ENCODE results near the gene NMBR. TPM values are rescaled to one million over a fixed set of nuclear protein-coding genes. Genes with fewer than 3 reads are reported as not detected.
"Not testable (repeated sequence)": the region's sequence is repeated elsewhere in the genome, so short reads cannot be mapped to it uniquely, and the experiment has no call there.

NMBR gene
- total RNA-seq, 1 experiment from 2014 or later = not detected

DNA sequence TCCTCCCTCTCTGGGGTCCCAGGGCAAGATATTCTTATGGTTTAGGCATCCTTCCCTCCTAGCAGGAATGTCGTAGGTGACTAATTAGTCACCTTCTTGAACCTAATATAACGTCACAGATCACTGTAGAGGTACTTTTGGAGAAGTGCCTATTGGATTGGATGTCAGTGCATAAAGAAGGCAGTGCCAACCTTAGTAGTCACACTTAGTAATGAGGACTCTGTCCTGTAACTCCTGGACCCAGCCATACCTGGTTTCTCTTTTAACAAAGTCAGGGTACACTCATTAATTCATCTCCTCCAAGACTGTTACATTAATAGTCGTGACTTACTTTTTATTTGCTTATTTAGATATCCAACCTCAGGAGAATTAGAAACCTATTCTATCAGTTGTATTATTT is 20.1 kb upstream of the NMBR start:
- no peaks in the 10 kb centered on the region for H3K9me3 ChIP-seq (ENCODE audit: low read length)
- no peak overlapping the region for H3K27ac ChIP-seq (ENCODE audit: low read length)
- no peak overlapping the region for H3K4me3 ChIP-seq (ENCODE audit: low read length)
- H3K36me3 ChIP-seq (ENCODE audit: insufficient read depth, low read length) = peaks cover 48% of the 10 kb centered on the region
- no peak overlapping the region for H3K4me2 ChIP-seq (ENCODE audit: low read depth, low read length, poor library complexity, severe bottlenecking)
- H3K79me2 ChIP-seq (ENCODE audit: low read length) = peaks cover 74% of the 10 kb centered on the region
- H4K20me1 ChIP-seq (ENCODE audit: insufficient read depth, low read depth, low read length) = peaks cover 16% of the 10 kb centered on the region
- H3K4me1 ChIP-seq (ENCODE audit: low read length) = no peaks in the 10 kb centered on the region
- DNase-seq = no peak
- no peaks in the 10 kb centered on the region for H3K27me3 ChIP-seq (ENCODE audit: low read length)
- H3K9me2 ChIP-seq (replicated peaks; ENCODE audit: insufficient read depth, low read length) = no peaks in the 10 kb centered on the region
- H3K9ac ChIP-seq (ENCODE audit: low read length) = no peak overlapping the region
- H2AFZ ChIP-seq (ENCODE audit: low read length) = no peak overlapping the region

- H4K20me1 ChIP-seq (ENCODE audit: insufficient read depth, low read depth, low read length) = peaks cover 16% of the 10 kb centered on the region
- H3K4me3 ChIP-seq (ENCODE audit: low read length) = no peak overlapping the region
- peaks cover 36% of the 10 kb centered on the region; the same call in 1 of the 2 replicates for H3K36me3 ChIP-seq (ENCODE audit: insufficient read depth, low read length)
- H3K9me2 ChIP-seq (replicated peaks; ENCODE audit: insufficient read depth, low read length) = no peaks in the 10 kb centered on the region
- H3K27me3 ChIP-seq (ENCODE audit: low read length) = no peaks in the 10 kb centered on the region
- no peak overlapping the region for H3K4me2 ChIP-seq (ENCODE audit: low read depth, low read length, poor library complexity, severe bottlenecking)
- DNase-seq = no peak
- H3K27ac ChIP-seq (ENCODE audit: low read length) = no peak overlapping the region
- H3K79me2 ChIP-seq (ENCODE audit: low read length) = peaks cover 86% of the 10 kb centered on the region
- no peaks in the 10 kb centered on the region for H3K4me1 ChIP-seq (ENCODE audit: low read length)
- H3K9ac ChIP-seq (ENCODE audit: low read length) = no peak overlapping the region
- no peaks in the 10 kb centered on the region for H3K9me3 ChIP-seq (ENCODE audit: low read length)
- H2AFZ ChIP-seq (ENCODE audit: low read length) = no peak overlapping the region
Measured at GRCh38 chr6:142165227-142165626, 18.3 kb upstream of the NMBR start.

- Histone ChIP-seq H3K9me3 (ENCODE audit: low read length) (no peaks in the 10 kb centered on the region), H3K27ac (ENCODE audit: low read length) (no peak overlapping the region), H3K79me2 (ENCODE audit: low read length) (peaks cover 97% of the 10 kb centered on the region), H4K20me1 (ENCODE audit: insufficient read depth, low read depth, low read length) (peaks cover 16% of the 10 kb centered on the region), H3K36me3 (ENCODE audit: insufficient read depth, low read length) (peaks cover 16% of the 10 kb centered on the region; the same call in 1 of the 2 replicates), H2AFZ (ENCODE audit: low read length) (no peak overlapping the region), H3K9me2 (replicated peaks; ENCODE audit: insufficient read depth, low read length) (no peaks in the 10 kb centered on the region), H3K4me3 (ENCODE audit: low read length) (no peak overlapping the region), H3K9ac (ENCODE audit: low read length) (no peak overlapping the region), H3K4me2 (ENCODE audit: low read depth, low read length, poor library complexity, severe bottlenecking) (no peak overlapping the region), H3K27me3 (ENCODE audit: low read length) (no peaks in the 10 kb centered on the region), H3K4me1 (ENCODE audit: low read length) (no peaks in the 10 kb centered on the region)
- DNase-seq = no peak
Measured at GRCh38 chr6:142162780-142163179, 15.9 kb upstream of the NMBR start.

DNA sequence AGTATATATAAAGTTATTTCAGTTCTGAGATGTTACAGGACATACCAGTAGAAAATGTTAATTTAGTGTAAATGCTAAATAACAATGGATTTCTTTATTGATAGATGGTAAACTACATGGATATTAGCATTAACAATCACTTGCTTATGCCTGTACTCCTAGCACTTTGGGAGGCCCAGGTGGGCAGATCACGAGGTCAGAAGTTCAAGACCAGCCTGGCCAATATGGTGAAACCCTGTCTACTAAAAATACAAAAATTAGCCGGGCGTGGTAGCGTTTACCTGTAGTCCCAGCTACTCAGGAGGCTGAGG is 9.8 kb upstream of the NMBR start:
- DNase-seq; H3K9me3 ChIP-seq (ENCODE audit: low read length); H3K36me3 ChIP-seq (ENCODE audit: insufficient read depth, low read length); H3K9me2 ChIP-seq (replicated peaks; ENCODE audit: insufficient read depth, low read length); H3K4me3 ChIP-seq (ENCODE audit: low read length); H3K27me3 ChIP-seq (ENCODE audit: low read length); H4K20me1 ChIP-seq (ENCODE audit: insufficient read depth, low read depth, low read length); H3K27ac ChIP-seq (ENCODE audit: low read length); H3K4me2 ChIP-seq (ENCODE audit: low read depth, low read length, poor library complexity, severe bottlenecking); H3K9ac ChIP-seq (ENCODE audit: low read length); H2AFZ ChIP-seq (ENCODE audit: low read length): not testable (repeated sequence)
- peaks cover 97% of the 10 kb centered on the region for H3K79me2 ChIP-seq (ENCODE audit: low read length)
- H3K4me1 ChIP-seq (ENCODE audit: low read length) = peaks cover 38% of the 10 kb centered on the region

DNA sequence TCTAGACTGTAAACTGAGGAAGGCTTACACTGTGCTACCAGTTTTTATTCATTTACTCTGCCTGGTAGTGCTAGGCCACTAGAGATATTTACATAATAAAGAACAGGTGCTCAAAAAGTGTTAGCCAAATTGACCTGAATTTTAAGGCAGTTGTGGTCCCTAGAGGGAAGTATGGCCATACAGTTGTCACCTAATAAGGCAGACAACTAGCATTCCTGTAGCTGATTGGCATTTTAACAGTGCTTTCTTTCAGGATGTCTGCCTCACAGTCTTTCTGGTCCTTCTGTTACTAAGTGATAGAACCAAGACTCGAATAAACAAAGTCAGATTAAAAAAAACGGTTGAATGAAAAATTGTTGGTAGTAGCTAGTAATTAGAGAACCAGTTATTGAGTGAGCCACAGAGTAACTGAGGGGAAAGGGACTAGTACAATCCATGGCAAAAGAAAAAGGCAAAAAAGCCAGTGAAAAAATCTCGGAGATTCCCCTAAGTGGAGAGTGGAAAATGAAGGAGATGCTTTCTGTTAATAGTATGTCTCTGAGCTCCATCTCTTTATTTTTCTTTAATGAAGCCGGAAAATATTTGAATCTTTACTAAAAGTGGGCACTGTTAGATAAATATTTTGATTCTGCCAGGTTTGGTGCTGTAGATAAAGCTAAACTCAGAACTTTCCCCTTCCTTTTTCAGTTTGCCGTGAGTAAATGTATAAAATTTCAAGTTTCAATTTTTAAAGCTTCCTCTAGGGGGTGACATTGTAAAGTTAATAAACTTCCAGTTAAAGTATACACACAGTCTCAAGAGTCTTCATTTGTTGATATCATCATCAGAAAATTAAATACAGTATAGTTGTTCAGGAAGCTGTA is 9.2 kb upstream of the NMBR start:
- peak overlapping the region; percentile 23 for H3K9ac ChIP-seq (ENCODE audit: low read length)

GRCh38 chr6:142155091-142155490 is 8.2 kb upstream of the NMBR start:
- Histone ChIP-seq H4K20me1 (ENCODE audit: insufficient read depth, low read depth, low read length) (peaks cover 3% of the 10 kb centered on the region; the same call in 1 of the 2 replicates), H3K9ac (ENCODE audit: low read length) (0 out of 2 replicates have a peak overlapping the region, but pooled peaks have one; percentile 13)

More for the DNA sequence above, 9.2 kb upstream of the NMBR start:
- H3K27ac ChIP-seq (ENCODE audit: low read length) = peak overlapping the region; percentile 82
- no peak overlapping the region for H2AFZ ChIP-seq (ENCODE audit: low read length)
- H3K4me1 ChIP-seq (ENCODE audit: low read length) = peaks cover 38% of the 10 kb centered on the region
- H3K4me3 ChIP-seq (ENCODE audit: low read length) = peak overlapping the region; percentile 44
- peak; percentile 77 for DNase-seq
- H3K27me3 ChIP-seq (ENCODE audit: low read length) = no peaks in the 10 kb centered on the region
- no peaks in the 10 kb centered on the region for H3K9me2 ChIP-seq (replicated peaks; ENCODE audit: insufficient read depth, low read length)
- H3K9me3 ChIP-seq (ENCODE audit: low read length) = no peaks in the 10 kb centered on the region
- peaks cover 3% of the 10 kb centered on the region; the same call in 1 of the 2 replicates for H4K20me1 ChIP-seq (ENCODE audit: insufficient read depth, low read depth, low read length)
- peak overlapping the region; percentile 60 for H3K4me2 ChIP-seq (ENCODE audit: low read depth, low read length, poor library complexity, severe bottlenecking)
- H3K79me2 ChIP-seq (ENCODE audit: low read length) = peaks cover 97% of the 10 kb centered on the region
- 0 out of 2 replicates have a peak, but pooled peaks cover 3% of the 10 kb centered on the region for H3K36me3 ChIP-seq (ENCODE audit: insufficient read depth, low read length)

GRCh38 chr6:142154336-142154735 is 7.4 kb upstream of the NMBR start:
- no peaks in the 10 kb centered on the region for H3K27me3 ChIP-seq (ENCODE audit: low read length)
- no peaks in the 10 kb centered on the region for H3K9me3 ChIP-seq (ENCODE audit: low read length)
- H4K20me1 ChIP-seq (ENCODE audit: insufficient read depth, low read depth, low read length) = peaks cover 3% of the 10 kb centered on the region; the same call in 1 of the 2 replicates
- peaks cover 98% of the 10 kb centered on the region for H3K79me2 ChIP-seq (ENCODE audit: low read length)
- H3K4me2 ChIP-seq (ENCODE audit: low read depth, low read length, poor library complexity, severe bottlenecking) = peak overlapping the region; percentile 60
- H3K4me3 ChIP-seq (ENCODE audit: low read length) = no peak overlapping the region
- H3K27ac ChIP-seq (ENCODE audit: low read length) = peak overlapping the region; percentile 82
- H2AFZ ChIP-seq (ENCODE audit: low read length) = no peak overlapping the region
- no peaks in the 10 kb centered on the region for H3K9me2 ChIP-seq (replicated peaks; ENCODE audit: insufficient read depth, low read length)
- H3K4me1 ChIP-seq (ENCODE audit: low read length) = peaks cover 43% of the 10 kb centered on the region
- no peak for DNase-seq
- H3K9ac ChIP-seq (ENCODE audit: low read length) = no peak overlapping the region
- H3K36me3 ChIP-seq (ENCODE audit: insufficient read depth, low read length) = peaks cover 13% of the 10 kb centered on the region

More at GRCh38 chr6:142155091-142155490, 8.2 kb upstream of the NMBR start:
- H3K9me3 ChIP-seq (ENCODE audit: low read length) = no peaks in the 10 kb centered on the region
- H3K36me3 ChIP-seq (ENCODE audit: insufficient read depth, low read length) = peaks cover 7% of the 10 kb centered on the region
- H2AFZ ChIP-seq (ENCODE audit: low read length) = no peak overlapping the region
- peak overlapping the region; percentile 82 for H3K27ac ChIP-seq (ENCODE audit: low read length)
- no peaks in the 10 kb centered on the region for H3K9me2 ChIP-seq (replicated peaks; ENCODE audit: insufficient read depth, low read length)
- H3K27me3 ChIP-seq (ENCODE audit: low read length) = no peaks in the 10 kb centered on the region
- H3K4me3 ChIP-seq (ENCODE audit: low read length) = 0 out of 2 replicates have a peak overlapping the region, but pooled peaks have one; percentile 44
- no peak for DNase-seq
- peak overlapping the region; percentile 60 for H3K4me2 ChIP-seq (ENCODE audit: low read depth, low read length, poor library complexity, severe bottlenecking)
- H3K4me1 ChIP-seq (ENCODE audit: low read length) = peaks cover 38% of the 10 kb centered on the region
- H3K79me2 ChIP-seq (ENCODE audit: low read length) = peaks cover 97% of the 10 kb centered on the region

DNA sequence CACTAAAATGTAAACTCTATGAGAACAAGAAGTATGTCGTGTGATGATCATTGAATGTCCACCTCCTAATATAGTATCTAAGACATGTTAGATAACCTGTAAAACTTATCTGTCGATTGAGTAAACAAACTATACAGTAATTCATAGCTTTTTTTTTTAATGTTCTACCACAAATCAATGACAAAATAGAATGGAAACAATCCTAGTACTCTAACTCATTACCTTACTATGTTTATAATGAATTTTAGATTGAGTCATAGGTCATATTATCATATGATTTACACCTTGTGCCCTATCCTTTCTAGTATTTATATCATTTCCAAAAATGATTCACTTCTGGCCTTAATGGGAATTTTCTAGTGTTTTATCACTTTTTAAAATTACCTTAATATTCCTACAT is 6.3 kb upstream of the NMBR start:
- H3K27me3 ChIP-seq (ENCODE audit: low read length) = no peaks in the 10 kb centered on the region
- H3K9me3 ChIP-seq (ENCODE audit: low read length) = no peaks in the 10 kb centered on the region
- no peaks in the 10 kb centered on the region for H3K9me2 ChIP-seq (replicated peaks; ENCODE audit: insufficient read depth, low read length)
- H3K36me3 ChIP-seq (ENCODE audit: insufficient read depth, low read length) = peaks cover 14% of the 10 kb centered on the region
- no peak for DNase-seq
- no peak overlapping the region for H2AFZ ChIP-seq (ENCODE audit: low read length)
- peaks cover 8% of the 10 kb centered on the region; the same call in 1 of the 2 replicates for H4K20me1 ChIP-seq (ENCODE audit: insufficient read depth, low read depth, low read length)
- H3K9ac ChIP-seq (ENCODE audit: low read length) = no peak overlapping the region
- peak overlapping the region; percentile 25 for H3K4me2 ChIP-seq (ENCODE audit: low read depth, low read length, poor library complexity, severe bottlenecking)
- no peak overlapping the region for H3K4me3 ChIP-seq (ENCODE audit: low read length)
- peaks cover 54% of the 10 kb centered on the region for H3K4me1 ChIP-seq (ENCODE audit: low read length)
- peak overlapping the region; percentile 2; the same call in 1 of the 2 replicates for H3K27ac ChIP-seq (ENCODE audit: low read length)
- H3K79me2 ChIP-seq (ENCODE audit: low read length) = peaks cover 99% of the 10 kb centered on the region

Measured in Karpas-422 (cell line).